GM18505 (cell line): Measurements from ENCODE around the gene POLR1G.

Experiments
- ATAC-seq: cut with Tn5 transposase; IDR thresholded peaks from one replicate; pipeline ENCODE4 v1.9.1; 2021; ENCODE audit not compliant: unreplicated experiment
- POLR2A ChIP-seq: IDR thresholded peaks from 4 replicates; pipeline ENCODE4 v1.6.1; 2011; ENCODE audit warnings: borderline replicate concordance; ENCODE audit not compliant: insufficient read depth, insufficient read length; ENCODE audit errors: extremely low read depth

POLR1G gene, protein sequence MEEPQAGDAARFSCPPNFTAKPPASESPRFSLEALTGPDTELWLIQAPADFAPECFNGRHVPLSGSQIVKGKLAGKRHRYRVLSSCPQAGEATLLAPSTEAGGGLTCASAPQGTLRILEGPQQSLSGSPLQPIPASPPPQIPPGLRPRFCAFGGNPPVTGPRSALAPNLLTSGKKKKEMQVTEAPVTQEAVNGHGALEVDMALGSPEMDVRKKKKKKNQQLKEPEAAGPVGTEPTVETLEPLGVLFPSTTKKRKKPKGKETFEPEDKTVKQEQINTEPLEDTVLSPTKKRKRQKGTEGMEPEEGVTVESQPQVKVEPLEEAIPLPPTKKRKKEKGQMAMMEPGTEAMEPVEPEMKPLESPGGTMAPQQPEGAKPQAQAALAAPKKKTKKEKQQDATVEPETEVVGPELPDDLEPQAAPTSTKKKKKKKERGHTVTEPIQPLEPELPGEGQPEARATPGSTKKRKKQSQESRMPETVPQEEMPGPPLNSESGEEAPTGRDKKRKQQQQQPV

DNA sequence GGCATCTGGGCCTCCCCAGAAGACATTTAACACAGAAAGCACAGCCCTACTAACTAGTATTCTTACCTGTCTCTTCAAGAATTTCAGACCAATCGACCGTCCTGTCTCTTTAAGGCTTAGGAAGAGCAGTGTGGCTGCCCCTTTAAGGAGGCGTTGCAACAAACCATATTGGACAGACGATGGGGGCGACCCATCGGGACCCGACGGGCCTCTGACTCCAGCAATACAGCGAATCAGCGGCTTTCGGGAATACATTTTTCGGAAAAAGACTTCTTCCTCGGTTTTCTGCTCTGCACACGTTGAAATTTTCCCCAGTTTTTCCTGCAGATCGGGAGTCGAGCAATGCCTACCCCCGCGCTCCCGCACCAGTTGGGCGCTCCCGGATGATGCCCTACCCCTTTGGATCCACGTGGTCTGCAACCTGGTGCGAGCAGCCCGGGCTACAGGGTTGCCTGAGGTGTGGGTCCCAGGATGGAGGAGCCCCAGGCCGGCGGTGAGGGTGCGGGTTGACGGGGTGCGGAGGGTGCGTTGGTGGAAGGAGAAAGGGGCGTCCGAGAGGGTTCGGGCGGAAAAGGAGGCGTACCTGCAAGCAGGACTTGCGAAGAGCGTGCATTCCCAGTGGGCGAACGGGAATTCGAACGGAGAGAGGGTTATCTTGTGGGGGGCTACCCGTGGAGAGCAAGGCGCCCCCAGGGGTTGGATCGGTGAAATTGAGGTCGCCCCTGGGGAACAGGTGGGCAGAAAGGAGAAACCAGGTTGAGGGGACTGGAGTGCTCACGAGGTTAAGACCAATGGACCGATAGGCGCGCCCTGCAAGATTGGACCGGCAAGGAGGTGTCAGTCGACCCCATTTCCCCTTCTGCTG is at the start of gene POLR1G:
Gene POLR1G (plus strand): TSS at position 419 of the 865 bp plus-strand sequence. CDS start 53 bp downstream, at position 472.
- peak; percentile 57 for ATAC-seq
- peak; percentile 78 for TF ChIP-seq POLR2A

DNA sequence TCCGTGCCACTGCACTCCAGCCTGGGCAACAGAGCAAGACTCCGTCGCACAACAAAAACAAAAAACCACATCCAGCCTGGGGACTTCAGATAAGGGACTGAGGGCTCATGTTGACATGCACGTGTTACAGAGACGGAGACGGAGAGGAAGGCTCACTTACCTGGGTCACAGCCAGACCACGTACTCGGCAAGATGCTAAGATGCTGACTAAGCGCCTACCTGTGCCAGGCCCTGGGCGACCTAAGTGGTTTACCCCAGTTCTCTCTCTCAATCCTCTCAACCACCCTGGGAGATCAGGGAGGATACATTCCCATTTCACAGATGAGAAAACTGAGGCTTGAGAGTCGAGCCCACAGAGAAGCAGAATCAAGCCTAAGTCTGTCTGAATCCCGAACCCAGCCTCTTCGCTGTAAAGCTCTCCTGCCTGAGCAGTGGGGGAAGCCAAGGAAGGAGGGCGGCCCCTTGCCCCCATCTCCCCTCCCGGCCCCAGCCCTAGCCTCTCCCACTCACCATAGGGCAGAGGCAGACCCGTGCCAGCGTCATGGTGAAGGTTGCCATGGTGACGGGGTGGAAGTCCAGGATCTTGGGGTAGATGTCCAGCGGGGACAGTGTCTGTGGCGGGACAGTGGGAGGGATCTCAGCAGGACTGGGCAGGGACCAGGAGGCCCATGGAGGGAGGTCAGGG is 49.5 kb upstream of the POLR1G start:
- TF ChIP-seq POLR2A = no peak
- no peak for ATAC-seq

GRCh38 chr19:45357445-45357783 is 49.0 kb upstream of the POLR1G start:
- no peak for ATAC-seq
- TF ChIP-seq POLR2A = no peak

DNA sequence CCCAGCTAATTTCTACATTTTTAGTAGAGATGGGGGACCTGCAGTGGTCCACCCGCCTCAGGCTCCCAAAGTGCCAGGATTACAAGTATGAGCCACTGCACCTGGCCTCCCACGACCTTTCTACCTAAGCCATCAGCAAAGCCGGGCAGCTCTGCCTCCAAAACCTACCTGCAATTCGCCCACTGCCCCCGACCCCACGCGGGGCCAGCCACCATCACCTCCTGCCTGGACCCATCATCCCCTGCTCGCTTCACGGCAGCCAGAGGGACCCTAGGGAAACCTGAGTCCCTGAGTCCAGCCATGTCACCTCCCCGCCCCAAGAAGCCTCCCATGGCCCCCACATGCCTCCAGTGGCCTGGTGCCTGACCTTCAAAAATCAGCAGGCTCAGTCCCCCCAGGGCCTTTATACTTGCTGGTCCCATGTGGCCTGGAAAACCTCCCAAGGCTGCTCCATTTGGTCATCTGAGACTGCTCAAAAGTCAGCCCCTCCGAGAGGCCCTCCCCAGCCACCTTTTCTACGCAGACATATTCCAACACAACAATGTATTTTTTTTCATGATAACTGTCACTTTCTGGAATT is 48.1 kb upstream of the POLR1G start:
- TF ChIP-seq POLR2A = no peak

GRCh38 chr19:45361608-45362007 is 44.8 kb upstream of the POLR1G start:
- TF ChIP-seq POLR2A = no peak
- ATAC-seq = no peak

More for the DNA sequence above, 48.1 kb upstream of the POLR1G start:
- no peak for ATAC-seq

DNA sequence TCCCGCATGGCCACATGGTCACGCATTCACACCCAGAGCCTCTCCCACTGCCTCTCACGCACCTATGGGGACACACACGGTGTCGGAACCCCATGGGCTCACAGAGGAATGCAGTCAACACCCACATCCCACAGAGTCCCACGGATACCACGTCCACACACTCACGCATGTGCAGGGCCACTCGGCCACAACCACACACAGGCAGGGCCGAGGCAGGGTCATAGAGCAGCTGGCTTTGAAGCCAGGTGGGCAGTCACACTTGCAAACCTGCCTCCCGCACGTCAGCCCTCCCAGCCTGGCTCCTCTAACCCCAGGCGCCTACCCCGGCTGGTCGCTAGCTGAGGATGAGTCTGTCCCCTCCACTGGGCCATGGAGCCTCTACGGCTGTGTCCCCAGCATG is 44.2 kb upstream of the POLR1G start:
- no peak for ATAC-seq
- no peak for TF ChIP-seq POLR2A

DNA sequence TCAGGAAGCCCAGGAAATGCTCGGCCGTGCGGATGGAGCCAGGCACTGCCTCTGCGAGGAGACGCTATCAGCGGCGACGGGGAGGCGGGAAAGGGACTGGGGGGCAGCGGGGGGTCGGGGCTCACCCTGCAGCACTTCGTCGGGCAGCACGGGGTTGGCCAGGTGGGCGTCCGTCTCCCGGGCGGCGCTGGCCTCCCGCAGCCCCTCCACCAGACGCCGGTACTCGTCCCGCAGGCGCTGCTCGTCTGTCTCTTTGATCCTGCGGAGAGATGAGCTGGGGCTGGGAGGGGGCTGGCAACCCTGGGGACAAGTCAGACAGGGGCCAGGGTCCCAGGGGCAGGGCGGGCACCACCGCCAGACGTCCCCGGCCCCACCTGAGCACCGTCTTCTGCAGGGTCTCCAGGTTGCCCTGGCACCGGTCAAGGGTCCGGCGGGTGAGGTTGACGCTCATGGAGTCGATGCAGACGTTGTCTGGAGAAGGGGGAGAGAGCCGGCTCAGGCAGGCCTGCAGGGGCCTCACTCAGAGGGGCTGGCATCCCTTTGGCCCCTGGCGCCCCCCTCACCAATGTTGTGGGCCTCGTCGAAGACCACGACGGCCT is 42.5 kb upstream of the POLR1G start:
- TF ChIP-seq POLR2A = no peak

GRCh38 chr19:45364696-45365095 is 41.7 kb upstream of the POLR1G start:
- no peak for TF ChIP-seq POLR2A
- ATAC-seq = no peak

More for the DNA sequence above, 42.5 kb upstream of the POLR1G start:
- ATAC-seq = no peak

- TF ChIP-seq POLR2A = no peak
- no peak for ATAC-seq
Measured at GRCh38 chr19:45368127-45368526, 38.3 kb upstream of the POLR1G start.

GRCh38 chr19:45368737-45369340 is 37.6 kb upstream of the POLR1G start:
- TF ChIP-seq POLR2A = no peak
- ATAC-seq = no peak

- peak; percentile 92 for ATAC-seq
- peak; percentile 66 for TF ChIP-seq POLR2A
Measured at GRCh38 chr19:45370410-45371204, 35.8 kb upstream of the POLR1G start, which contains the start of gene ERCC2. ERCC2 (minus strand) TSS chr19:45370573; CDS start chr19:45370540, 33 bp downstream.
